Epidermal melanocyte (primary cell): ENCODE results near the gene DTNBP1.

Experiments
- DNase-seq: peaks from one replicate; pipeline ENCODE4 v3.0.0; 2011; ENCODE audit warnings: low spot score; ENCODE audit not compliant: insufficient read length

DTNBP1 gene

DNA sequence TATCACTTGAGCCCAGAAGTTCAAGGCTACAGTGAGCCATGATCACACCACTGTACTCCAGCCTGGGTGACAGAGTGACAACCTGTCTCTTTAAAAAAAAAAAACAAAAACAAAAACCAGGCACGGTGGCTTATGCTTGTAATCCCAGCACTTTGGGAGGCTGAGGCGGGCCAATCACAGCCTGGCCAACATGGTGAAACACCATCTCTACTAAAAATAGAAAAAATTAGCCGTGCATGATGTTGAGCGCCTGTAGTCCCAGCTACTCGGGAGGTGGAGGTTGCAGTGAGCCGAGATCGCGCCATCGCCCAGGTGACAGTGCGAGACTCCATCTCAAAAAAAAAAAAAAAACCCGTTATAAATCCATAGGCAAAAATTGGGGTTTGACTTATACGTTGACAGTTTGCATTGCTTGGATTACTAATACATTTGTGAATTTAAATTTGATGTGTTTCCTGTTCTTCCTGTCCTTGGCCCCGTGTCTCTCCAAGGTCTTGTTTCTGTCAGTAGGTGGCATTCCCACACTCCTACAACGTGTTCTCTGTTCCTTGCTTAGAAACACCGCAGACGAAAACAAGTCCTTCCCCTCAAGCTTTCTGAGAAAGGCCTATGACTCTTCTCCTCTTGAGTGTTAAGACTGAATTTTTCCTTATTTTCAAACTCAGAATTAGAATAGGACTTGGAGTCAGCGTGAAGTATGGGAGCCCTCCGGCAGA is 147.0 kb downstream of the DTNBP1 start:
- DNase-seq, result no peak

DNA sequence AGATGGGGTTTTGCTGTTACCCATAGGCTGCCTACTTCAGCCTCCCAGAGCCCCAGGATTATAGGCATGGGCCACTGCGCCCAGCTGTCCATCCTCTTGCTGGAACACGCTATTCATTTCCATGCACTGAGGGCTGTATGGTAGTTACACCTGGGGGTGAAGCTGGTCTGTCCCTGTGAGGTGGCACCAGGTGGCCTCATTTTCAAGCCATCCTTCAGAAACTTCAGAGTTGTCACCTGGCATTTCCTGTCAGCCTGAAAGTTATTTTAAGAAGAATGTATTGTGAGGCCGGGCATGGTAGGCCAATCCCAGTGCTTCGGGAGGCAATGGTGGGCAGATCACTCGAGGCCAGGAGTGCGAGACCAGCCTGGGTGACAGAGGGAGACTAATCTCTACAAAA is 147.6 kb downstream of the DTNBP1 start:
- no peak for DNase-seq

DNA sequence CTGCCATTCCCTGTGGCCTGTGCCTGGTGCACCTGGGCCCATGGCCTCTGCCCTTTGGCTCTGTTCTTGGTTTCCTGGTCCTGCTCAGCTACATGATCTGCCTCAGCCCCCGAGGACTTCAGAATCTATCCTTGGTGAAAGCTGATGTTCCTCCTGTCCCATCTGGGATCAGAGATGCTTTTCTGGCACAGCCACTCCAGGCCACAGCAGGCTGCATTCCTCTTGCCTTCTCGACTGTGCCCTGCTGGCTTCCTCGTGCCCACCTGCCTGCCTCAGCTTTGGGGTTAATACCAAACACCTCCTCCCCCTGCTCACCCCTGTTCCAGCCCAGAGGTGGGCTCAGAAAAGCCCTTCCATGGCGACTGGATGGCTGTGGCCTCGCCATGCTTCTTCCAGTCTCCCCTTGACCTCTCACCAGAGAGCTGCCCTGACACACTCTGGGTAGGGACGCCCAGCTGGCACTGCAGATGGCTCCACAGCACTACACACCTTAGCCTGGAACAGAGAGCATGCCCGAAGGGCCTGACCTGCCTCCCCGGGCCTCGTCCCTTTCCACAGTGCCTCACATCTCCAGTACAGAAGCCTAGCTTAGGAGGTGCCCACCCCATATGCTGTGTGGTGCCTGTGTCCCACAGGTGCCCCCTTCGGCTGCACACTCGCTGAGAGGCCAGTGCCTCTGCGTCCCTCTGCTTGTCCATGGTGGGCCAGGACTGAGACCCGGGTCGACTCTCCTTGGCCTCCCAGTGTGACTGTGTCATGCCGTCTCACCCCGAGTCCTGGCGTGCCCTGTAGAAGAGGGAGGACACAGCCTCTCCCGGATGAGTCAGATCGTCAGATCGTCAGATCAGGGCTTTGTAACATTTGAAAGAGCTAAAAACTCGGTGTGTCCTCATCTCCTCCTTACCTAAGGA is 148.8 kb downstream of the DTNBP1 start:
- DNase-seq, result no peak

DNA sequence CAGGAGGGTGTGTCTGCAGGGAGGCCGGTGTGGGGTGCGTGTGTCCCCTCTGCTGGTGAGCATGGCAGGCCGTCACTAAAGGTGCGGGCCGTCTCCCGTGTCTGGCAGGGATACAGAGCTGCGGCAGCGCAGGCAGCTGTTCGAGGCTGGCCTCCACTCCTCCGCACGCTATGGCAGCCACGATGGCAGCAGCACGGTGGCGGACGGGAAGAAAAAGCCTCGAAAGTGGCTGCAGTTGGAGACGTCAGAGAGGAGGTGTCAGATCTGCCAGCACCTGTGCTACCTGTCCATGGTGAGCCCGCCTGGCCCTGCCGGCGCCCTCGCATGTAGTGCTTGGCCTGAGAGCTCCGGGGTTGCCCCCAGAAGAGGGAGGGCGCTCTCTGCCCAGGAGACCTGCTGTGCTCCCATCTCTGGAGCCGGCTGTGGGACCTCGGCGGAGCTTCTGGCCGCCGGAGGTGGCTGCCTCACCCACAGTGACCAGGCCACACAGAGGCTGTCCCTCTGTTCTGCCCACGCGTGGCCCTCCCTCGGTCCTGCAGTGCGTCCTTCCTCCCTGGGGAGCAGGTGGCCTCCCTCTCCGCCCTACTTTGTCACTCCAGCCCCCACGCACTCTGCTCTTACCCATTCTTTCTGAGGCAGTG is 149.6 kb downstream of the DTNBP1 start:
- DNase-seq, result no peak

DNA sequence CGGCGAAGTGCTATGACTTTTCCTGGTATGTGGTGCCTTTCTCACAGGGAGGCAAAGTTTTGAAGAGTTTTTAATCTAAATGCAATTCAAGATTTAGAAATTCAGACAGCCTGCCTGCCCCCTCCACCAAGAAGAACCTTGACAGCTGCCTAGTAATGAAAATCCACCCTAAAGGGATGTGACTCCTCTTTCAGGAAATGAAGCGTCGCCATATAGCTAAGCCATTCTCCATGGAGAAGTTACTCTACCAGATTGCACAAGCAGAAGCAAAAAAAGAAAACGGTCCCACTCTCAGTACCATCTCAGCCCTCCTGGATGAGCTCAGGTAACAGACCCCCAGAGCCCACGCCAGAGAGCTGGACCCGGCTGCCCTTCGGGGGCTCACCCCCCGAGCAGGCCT is 150.1 kb downstream of the DTNBP1 start:
- no peak for DNase-seq

DNA sequence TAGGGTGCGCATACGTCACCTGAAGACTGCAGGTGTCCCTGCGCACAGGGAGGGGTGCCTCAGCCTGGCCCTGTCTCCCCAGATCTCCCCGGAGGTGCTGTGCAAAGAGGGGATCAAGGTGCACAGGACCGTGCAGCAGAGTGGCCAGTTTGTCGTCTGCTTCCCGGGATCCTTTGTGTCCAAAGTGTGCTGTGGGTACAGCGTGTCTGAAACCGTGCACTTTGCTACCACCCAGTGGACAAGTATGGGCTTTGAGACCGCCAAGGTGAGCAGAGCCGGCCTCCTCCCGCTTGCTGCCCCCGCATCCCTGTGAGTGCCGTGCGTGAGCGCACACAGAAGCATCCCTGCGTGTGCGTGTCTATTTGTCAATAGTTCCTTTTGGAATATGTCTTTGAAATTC is 150.7 kb downstream of the DTNBP1 start:
- DNase-seq, result no peak

DNA sequence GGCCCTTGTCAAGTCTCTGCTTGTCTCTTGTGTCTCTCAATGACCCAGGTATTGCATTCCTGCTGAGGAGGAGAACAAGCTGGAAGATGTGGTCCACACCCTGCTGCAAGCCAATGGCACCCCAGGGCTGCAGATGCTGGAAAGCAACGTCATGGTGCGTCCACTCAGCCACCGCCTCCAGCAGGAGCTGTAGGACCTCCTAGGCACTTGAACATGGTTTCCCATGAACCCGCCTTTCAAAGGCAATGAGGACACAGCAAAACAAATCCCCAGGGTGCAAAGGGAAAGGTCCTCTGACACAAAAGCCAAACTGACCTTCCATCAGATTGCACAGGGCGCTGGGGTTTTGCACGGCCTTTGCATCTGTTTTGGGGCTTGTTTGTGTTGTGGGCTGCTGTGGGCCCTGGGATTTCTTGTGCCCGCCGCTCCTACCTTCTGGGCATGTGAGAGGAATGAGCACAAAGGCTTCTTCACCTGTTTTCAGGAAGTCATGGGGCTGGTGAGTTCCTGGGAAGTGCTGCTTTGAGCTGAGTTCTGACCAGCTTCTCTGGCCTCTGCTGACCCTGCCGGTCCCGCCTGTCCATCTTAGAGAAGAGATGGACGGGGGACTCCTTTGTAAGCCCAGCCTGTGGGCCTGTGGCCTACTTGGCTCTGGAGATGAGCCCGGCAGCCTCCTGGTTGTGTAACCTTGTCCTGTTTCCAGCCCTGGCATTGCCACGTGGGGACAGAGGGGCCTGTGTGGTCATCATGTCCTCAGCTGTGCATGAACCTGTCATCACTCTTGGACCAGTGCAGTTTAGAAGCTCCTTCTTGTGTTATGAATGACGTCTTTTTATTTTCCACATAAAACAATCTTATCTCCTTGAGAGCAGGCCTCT is 151.3 kb downstream of the DTNBP1 start:
- no peak for DNase-seq

DNA sequence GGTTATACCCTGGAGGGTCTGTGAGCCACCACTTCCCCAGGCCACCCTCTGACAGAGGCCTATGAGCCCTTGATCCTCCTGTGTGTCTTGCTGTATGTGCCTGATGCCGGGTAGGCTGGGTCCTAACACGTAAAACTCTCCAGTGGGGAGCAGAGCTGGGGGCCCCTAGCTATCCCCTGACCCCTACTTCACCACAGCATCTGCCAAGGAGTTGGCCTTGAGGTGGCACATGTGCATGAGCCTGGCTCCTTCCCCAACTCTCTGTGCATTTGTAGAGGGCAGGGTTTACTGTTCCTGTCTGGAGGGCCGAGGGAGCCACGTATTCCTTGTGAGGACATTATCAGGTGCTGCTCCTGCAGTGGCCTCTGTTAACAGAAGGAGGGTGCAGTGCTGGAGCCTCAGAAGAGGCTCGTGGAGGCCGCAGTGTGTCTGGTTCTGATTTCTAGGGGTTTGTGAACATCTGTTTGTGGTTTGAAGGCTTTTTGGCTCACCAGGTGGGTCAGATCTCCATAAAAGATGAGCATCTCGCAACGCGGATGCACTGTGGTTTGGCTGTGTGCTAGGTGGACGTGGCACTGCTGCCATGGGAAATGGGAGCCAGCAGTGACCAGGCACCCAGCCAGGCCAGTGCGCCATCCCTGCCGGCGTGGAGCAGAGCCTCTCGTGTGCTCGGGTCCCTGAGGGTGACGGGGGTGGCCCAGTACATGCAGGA is 152.1 kb downstream of the DTNBP1 start:
- DNase-seq, result no peak

DNA sequence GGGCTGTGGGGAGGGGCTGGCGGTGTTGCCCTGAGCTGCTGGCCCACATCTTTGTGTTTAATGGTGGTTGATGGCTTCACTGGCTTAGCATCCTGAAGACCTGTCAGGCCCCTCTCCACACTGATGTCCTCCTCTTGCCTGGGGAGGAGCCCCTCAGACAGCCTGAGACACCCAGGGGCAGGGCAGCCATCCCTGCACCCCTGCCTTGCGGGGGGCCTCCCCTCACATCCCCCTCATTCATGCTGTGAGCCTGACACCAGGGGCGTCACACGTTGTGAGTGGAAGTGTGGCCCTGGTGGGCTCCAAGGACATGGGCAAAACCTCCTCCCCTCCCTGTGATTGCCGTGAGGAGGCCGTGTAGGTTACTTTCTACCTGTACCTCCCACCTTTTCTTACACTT is 152.7 kb downstream of the DTNBP1 start:
- no peak for DNase-seq

DNA sequence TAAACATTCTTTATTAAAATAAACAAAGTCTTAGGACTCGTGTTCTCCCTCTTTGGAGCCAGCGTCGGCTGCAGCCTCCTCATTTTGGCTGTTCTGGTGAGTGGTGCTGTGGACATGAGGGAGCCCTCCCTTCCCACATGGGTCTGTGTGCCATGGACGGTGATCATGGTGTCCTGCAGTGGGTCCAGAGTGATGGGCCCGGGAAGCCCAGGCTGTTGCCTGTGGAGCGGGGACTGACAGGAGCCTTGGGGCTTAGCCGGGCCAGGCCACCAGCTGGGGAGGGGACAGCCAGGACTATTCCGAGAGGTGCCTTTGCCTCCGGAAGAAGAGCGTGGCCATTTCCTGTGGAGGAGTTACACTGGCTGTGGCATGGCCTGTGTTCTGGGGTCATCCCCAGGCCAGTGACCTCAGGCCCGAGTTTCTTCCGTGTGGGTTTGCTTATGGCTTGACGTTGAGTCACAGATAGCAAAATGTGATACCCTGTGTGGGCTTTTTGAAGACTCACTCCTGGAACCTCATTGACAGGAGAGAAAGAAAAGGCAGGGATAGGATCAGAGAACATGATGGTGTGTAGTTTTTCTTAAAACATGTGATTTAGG is 153.4 kb downstream of the DTNBP1 start:
- DNase-seq, result no peak

DNA sequence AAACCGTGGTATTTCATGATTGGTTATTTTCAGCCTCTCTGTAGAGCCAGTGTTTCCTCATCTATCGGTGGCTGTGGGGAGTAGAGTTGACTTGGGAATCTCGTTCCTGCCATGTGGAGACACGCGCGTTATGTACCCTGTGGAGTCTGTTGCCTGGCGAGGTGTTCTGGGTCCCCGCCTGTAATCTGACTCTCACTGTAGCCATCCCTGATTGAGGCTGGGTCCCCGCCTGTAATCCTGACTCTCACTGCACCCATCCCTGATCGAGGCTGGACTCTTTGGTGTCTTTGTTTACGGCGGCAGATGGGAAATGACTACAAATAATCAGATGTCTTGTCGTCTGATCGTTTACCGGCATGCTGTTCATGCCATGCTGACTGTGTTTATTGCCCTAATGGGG is 153.9 kb downstream of the DTNBP1 start:
- no peak for DNase-seq

DNA sequence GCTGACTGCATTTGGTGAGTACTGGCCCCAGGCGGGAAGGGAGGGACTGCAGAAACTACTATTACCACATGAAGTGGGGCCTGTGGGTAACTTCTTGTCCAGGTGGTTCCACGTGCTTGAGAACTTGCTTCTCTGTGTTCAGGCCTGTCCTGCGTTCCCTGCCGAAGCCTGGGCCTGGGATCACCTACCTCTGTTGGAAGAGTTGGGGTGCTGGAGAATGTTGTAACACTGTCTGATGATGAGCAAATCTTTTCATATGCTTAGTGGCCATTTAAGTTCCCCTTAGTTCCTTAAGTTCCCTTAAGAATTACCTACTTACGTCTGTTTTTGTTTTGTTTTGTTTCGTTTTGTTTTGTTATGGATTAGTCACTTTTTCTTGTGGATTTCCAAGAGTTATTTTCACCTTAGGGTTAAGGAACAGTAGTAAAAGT is 154.4 kb downstream of the DTNBP1 start:
- no peak for DNase-seq

DNA sequence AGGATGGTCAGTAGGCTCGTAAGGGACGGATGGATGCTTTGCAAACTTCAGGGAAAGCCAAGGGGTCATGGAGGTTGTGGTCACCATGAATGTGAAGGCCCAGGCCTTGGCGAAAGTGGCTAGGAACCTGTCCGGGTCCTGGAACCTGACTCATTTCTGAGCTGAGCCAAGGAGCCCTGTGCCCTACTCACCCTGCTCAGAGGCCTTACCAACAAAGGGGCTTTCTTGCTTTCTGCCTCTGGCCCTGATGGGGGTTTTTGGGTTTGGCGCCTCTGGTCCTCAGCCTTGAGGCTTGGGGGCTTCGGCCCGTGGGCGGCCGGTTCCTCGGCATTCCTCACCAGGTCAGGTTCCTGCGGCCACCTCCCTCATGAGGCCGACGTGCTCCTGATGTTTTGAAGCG is 155.1 kb downstream of the DTNBP1 start:
- DNase-seq, result no peak

DNA sequence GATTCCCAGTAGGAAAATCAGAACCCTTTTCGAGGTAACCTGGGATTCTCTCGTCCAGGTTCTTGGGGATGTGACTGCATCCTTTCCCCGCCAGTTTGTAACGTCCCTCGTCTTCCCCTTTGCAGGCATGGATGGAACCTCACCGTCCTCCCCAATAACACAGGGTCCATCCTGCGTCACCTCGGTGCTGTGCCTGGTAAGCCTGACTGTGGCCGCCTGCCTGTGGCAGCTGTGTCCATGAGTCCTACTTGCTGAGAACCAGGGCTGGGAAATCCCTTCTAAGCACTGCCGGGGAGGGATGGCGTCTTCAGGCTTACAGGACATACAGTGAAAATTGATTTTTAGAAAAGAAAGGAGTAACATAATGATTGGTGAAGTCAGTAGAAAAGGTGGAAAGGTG is 155.6 kb downstream of the DTNBP1 start:
- no peak for DNase-seq

DNA sequence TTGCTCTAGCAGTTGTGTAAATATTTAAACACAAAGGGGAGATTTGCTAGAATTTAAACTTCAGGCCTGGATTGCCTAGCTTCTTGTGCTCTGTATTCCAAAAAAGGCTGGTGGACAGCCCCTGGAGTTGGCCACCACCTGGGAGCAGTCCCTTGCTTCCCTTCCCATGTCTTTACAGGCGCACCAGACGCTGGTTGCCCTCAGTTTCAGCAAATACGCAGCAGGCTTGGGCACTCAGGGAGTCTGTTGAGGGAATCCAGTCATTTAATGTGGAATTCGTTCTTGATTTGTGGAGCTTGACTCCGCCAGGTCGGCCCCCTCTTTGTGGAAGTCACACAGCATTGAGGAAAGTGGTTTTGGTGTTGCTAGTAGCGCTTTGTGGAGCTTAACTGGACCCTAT is 156.8 kb downstream of the DTNBP1 start:
- no peak for DNase-seq

DNA sequence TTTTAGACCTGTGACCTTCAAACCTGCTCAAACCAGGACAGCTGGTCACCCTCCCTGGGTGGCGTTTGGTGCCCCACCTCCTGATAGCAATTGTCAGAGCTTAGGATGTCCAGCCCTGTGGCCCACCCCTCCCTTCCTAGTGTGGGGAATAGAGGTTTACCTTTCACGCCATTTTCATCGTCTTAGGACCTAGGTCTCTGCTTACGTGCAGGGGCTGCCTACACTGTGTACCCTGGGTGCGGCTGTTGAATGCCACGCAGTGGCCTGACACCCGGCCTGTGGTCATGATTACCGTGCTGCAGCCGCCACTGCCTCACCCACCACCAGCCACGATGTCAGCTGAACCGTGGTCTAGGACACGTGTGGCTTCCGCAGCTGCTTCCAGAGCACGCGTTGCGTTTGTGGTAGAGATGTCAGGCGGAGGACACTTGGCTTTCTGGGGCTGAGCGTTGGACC is 157.3 kb downstream of the DTNBP1 start:
- no peak for DNase-seq

DNA sequence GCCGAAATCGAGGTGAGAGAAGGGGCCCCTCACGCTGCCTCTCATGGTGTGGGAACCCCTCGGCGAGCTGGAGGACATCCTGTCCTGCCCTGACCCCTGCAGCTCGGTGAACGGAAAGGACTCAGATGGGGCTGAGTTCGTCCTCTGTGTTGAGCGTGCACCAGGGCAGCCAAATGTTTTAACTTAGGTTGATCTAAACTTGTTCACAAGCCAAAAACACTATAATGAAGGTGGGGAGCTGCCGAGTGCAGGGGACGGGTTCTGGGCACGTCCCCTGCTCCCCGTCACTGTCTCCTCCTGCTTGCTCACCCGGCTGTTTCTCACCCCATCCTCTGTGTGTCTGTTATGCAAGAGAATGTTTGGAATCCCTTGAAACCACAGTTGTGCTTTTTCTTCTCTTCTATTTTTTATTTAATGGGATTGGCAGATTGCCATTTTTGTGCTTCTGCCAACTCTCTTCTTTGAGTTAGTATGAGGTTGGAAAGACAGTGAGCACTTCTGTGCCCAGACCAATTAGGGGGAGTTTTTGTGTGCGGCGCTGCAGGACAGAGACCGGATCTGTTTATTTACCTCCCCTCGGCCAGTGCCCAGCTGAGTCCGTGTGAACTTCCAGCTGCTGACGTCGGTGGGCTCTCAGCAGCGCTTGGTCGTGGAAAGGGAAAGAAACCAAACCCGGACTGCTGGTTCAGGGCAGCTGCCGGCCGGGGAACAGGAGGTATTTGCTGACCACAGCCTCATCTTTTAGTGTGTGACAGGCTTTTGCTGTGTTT is 158.1 kb downstream of the DTNBP1 start:
- peak; percentile 88 for DNase-seq

DNA sequence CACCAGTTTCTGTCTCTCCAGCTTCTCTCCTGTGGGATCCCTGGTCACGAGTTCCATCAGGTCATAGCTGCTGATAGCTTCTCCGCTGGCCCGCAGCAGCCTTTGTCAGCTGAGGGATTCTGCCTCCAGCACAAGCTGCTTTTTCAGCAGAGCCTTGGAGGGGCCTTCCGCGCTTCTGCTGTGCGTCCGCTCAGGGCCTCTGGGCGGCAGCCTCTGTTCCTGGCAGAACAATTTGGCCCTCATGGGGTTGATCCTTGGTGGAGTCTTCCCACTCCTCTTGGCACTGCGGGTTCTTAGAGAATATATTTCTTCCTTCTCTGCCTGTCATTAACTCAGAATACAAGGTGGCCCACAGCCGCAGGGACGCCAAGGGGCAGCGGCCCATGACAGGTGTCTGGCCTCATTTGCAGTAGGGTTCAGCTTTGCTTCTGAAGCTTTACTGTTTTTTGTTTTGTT is 158.8 kb downstream of the DTNBP1 start:
- no peak for DNase-seq

DNA sequence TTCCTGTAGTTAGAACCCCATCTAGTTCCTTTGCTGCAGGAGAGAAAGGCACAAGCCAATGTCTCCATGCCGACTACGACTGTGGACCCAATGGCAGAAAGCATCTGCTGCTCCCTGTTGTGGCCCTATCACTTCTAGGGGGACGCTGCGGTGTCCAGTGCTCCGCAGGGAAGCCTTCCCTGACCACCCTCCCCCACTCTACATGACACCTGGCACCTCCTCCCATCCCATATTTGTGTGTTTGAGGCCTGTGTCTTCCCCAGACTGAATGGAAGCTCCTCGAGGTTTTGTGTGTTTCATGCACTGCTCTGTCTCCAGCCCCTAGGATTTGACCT is 159.5 kb downstream of the DTNBP1 start:
- no peak for DNase-seq
